Ovary (tissue), 9 donors: ENCODE results near the gene ORC3. TPM values are rescaled to one million over a fixed set of nuclear protein-coding genes. Genes with fewer than 3 reads are reported as not detected.
A peak's percentile ranks its signal among the peaks of the same experiment; 100 is the strongest.
"Not testable (repeated sequence)": the region's sequence is repeated elsewhere in the genome, so short reads cannot be mapped to it uniquely, and the experiment has no call there.

Source experiments
- DNase-seq, 5 donors: peaks; one replicate each; pipeline ENCODE4 v3.0.0-alpha.2; 2019 to 2020
- H3K27ac ChIP-seq, 2 donors: fragments of 200-600 bp; one replicate each; pipeline versions ENCODE4 v1.5.1 to v1.8.0; 2019 to 2022
- H3K27me3 ChIP-seq: fragments of 200-600 bp; one replicate; pipeline ENCODE4 v1.8.0; 2022
- H3K36me3 ChIP-seq: fragments of 200-600 bp; sonication (generic); one replicate; pipeline ENCODE4 v1.5.1; 2019
- H3K4me1 ChIP-seq: one replicate; pipeline ENCODE4 v1.8.1; 2013; ENCODE audit warnings: mild to moderate bottlenecking, moderate library complexity; ENCODE audit not compliant: insufficient read depth
- H3K4me3 ChIP-seq: fragments of 200-600 bp; sonication (generic); one replicate; pipeline ENCODE4 v1.5.1; 2017
- H3K9me3 ChIP-seq, 2 donors: fragments of 200-600 bp in 1 of 2; sonication (generic) in 1 of 2; one replicate each; pipeline versions ENCODE4 v1.5.1 to v1.8.1; 2013 to 2019; ENCODE audit warnings: mild to moderate bottlenecking in 1 of 2, moderate library complexity in 1 of 2
- EP300 ChIP-seq: sonication (generic); formaldehyde crosslinking; IDR thresholded peaks from one replicate; pipeline ENCODE4 v1.6.1; 2017; ENCODE audit warnings: antibody characterized with exemption
- POLR2A ChIP-seq: fragments of 450-650 bp; IDR thresholded peaks from one replicate; pipeline ENCODE4 v1.6.1; 2017; ENCODE audit warnings: antibody characterized with exemption, mild to moderate bottlenecking, moderate library complexity
- WGBS, 3 donors: extraction: QIAGEN DNeasy Blood & Tissue Kit in 1 of 3; methylation state at CpG; one replicate each; pipeline versions ENCODE4 v1.1.5 to v1.1.7; 2013 to 2017; 5-methylcytosine and 5-hydroxymethylcytosine counted together
- intact Hi-C, 4 donors: fragments of 100-400 bp; cut with DNase I; formaldehyde crosslinking; loops; one replicate each; pipeline versions ENCODE4 v1.11.0 to v1.15.1; 2022 to 2023
- polyA plus RNA-seq, 2 donors: library from polyadenylated mRNA; stranded (reverse); fragments of 200-250 nt in 1 of 2; fragments of 350-450 nt in 1 of 2; fragmentation: Illumina TruSeq in 1 of 2; extraction: RNeasy Lipid Tissue Mini Kit (QIAGEN cat#74804) in 1 of 2; gene quantifications; one replicate each; pipeline ENCODE4 v1.2.3, GENCODE V29; 2013 to 2014
- total RNA-seq, 7 donors: library from RNA; depleted of rRNA in 2 of 7; stranded (reverse); fragments of >200 nt in 2 of 7; fragmentation: NEBNext Ultra II Directional in 3 of 7; extraction: Animal tissue kit (Norgen Biotek cat#: 25700) in 3 of 7; gene quantifications; one replicate each; pipeline versions ENCODE4 v1.1.0 to v1.2.4, GENCODE V29; 2016 to 2023
- TF ChIP-seq, protein P1 (sequence below), 3 donors: fragments of 450-650 bp in 2 of 3; fragments of 200-600 bp in 1 of 3; IDR thresholded peaks; one replicate each; pipeline versions ENCODE4 v1.5.1 to v1.8.0; 2016 to 2022; ENCODE audit warnings: antibody characterized with exemption in 3 of 3, mild to moderate bottlenecking in 1 of 3
- donor health status: DM: no; HTN: no; CAD: no; lungs with moderate emphysema.
- donor health status: DM: no; HTN: no; CAD: no.
- donor health status: Bipolar disorder and iron deficiency.
- donor health status: DM: yes; HTN: yes; CAD: no.
- donor health status: DM: no; HTN: no; CAD: no.
- donor health status: DM: yes; HTN: yes; CAD: no.

Gene ORC3
- total and polyA plus RNA-seq, 9 donors = 17.4 to 35.8 (median 26.0) TPM

DNA sequence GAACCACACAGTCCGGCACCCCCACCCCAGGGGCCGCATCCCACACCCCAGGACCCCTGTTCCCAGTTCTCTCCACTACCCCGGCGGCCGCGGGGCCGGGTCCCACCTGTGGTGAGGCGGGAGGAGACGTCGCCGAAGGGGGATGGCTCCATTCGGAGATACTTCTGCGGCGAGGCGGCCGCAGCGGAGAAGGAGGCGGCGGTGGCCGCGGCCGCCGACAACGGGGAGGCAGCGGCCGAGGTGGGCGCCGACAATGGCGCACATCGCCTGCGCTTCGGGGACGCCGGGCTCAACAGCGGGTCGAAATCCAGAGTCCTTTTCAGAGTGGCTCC is 111.4 kb downstream of the ORC3 start:
- WGBS, 3 donors = 0 to 1% (median 0%) methylated on average over 36 of the region's 36 CpGs
- intact Hi-C loops = no loop called here
- peak; percentile 31 to 67 (median 56) for DNase-seq

DNA sequence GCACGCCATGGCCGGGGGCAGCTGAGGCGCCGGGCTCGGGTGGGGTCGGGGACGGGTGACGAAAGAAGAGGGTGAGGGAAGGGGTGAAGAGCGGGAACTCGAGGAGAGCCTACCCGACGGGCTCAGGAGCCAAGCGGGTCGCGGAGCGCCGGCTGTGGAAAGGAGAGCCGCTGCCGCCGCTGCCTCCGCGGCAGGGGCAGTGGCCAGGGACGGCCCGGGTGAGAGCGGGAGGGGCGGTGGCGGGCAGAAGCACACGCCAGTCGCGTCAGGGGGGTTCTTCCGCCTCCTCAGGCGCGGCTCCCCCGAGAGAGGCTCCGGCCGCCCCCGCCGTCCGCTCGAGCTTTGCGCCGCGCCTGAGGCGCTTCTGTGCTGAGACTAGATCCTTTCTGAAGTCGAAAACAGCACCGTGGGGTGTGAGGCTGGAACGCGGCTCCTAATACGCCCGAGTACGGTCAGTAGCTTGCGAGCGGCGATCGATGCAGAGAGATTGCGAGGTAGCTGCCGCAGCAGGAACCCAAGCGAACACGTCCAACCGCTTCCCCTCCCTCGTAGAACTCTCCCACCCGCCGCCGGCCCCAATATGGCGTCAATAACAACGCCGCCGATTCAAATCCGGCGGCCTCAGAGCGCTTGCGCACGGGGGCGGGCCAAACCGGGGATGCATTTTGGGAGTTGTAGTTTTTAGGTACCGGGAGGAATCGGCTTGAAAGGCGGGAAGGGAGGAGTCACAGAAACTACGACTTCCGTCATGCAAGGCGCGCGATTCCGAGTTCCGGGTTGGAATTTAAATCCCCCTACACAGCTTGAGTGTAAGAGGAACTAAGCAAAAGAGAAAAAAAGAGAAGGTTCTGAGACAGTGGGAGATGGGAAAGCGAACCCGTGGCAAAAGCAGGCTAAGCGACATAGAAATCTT is 112.0 kb downstream of the ORC3 start, which contains the start of gene AKIRIN2:
Gene AKIRIN2 (minus strand): TSS at position 558 of the 913 bp plus-strand sequence. CDS start 549 bp downstream, at position 9.
- no peaks in the 10 kb centered on the region for H3K27me3 ChIP-seq
- TF ChIP-seq EP300 (no peak), POLR2A (peak; percentile 96)
- TF ChIP-seq, protein P1, sequence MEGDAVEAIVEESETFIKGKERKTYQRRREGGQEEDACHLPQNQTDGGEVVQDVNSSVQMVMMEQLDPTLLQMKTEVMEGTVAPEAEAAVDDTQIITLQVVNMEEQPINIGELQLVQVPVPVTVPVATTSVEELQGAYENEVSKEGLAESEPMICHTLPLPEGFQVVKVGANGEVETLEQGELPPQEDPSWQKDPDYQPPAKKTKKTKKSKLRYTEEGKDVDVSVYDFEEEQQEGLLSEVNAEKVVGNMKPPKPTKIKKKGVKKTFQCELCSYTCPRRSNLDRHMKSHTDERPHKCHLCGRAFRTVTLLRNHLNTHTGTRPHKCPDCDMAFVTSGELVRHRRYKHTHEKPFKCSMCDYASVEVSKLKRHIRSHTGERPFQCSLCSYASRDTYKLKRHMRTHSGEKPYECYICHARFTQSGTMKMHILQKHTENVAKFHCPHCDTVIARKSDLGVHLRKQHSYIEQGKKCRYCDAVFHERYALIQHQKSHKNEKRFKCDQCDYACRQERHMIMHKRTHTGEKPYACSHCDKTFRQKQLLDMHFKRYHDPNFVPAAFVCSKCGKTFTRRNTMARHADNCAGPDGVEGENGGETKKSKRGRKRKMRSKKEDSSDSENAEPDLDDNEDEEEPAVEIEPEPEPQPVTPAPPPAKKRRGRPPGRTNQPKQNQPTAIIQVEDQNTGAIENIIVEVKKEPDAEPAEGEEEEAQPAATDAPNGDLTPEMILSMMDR (IDR thresholded peaks at IDR 0.05) = peak in 1 of 3 donors; percentile 26
- peak; percentile 95 to 97 (median 97) for DNase-seq
- WGBS, 3 donors = 0% methylated on average over 73 to 88 of the region's 88 CpGs
- peak within 1 kb of the TSS; percentile 89 for H3K4me3 ChIP-seq
- no peaks in the 10 kb centered on the region for H3K36me3 ChIP-seq
- intact Hi-C loops = no loop called here
- peak within 1 kb of the TSS; percentile 79 to 91 for H3K27ac ChIP-seq
- no peaks in the 10 kb centered on the region for H3K9me3 ChIP-seq
- H3K4me1 ChIP-seq = peaks cover 3% of the 10 kb centered on the region

More for the DNA sequence above, 111.4 kb downstream of the ORC3 start:
- peak overlapping the region; percentile 89 for H3K4me3 ChIP-seq
- peaks cover 6% of the 10 kb centered on the region for H3K4me1 ChIP-seq
- H3K27me3 ChIP-seq = no peaks in the 10 kb centered on the region
- TF ChIP-seq POLR2A = no peak
- TF ChIP-seq, protein P1 (IDR thresholded peaks at IDR 0.05) = no peak
- TF ChIP-seq EP300 = no peak
- H3K27ac ChIP-seq = peak overlapping the region; percentile 79 to 91
- H3K36me3 ChIP-seq = no peaks in the 10 kb centered on the region
- H3K9me3 ChIP-seq = no peaks in the 10 kb centered on the region

DNA sequence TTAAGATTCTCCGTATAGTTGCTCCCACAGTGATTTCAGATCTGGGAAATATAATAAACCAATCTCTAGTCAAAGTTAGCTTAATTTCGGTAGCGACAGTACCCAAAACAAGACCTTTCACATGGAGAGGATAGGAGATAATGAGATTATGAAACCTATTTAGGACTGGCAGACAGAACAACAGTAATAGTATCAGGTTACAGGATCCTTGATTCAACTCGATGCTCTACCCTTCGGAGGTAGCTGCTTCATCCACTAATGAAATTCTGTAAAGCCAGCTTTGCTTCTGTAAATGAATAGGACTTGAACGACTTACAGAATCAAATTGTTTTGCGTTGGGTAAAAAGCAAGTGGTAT is 112.6 kb downstream of the ORC3 start:
- H3K27me3 ChIP-seq = no peaks in the 10 kb centered on the region
- peak overlapping the region in 1 of 2 donors; percentile 63 for H3K27ac ChIP-seq
- peak overlapping the region; percentile 89 for H3K4me3 ChIP-seq
- WGBS, 3 donors = 0 to 2% (median 1%) methylated on average over 7 of the region's 7 CpGs
- intact Hi-C loops = no loop called here
- TF ChIP-seq POLR2A = no peak
- TF ChIP-seq, protein P1 (IDR thresholded peaks at IDR 0.05) = no peak
- no peaks in the 10 kb centered on the region for H3K9me3 ChIP-seq
- H3K36me3 ChIP-seq = no peaks in the 10 kb centered on the region
- H3K4me1 ChIP-seq = peaks cover 2% of the 10 kb centered on the region
- no peak for DNase-seq

DNA sequence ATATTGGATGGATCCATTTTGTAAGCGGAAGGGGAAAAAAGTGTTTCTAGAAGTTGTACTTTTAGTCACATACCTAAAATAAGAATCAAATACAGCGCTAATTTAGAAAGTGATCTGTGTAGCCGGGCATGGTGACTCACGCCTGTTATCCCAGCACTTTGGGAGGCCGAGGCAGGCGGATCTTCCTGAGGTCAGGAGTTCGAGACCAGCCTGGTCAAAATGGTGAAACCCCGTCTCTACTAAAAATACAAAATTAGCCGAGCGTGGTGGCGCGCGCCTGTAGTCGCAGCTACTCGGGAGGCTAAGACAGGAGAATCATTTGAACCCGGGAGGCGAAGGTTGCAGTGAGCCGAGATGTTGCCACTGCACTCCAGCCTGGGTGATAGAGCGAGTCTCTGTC is 113.1 kb downstream of the ORC3 start:
- H3K36me3 ChIP-seq, intact Hi-C loops, H3K4me1 ChIP-seq, H3K27me3 ChIP-seq, H3K9me3 ChIP-seq: not testable (repeated sequence)
- Histone ChIP-seq H3K4me3 (peak overlapping the region; percentile 89), H3K27ac (peak overlapping the region in 1 of 2 donors; percentile 63)
- DNase-seq = peak in 3 of 5 donors; percentile 12 to 55 (median 46)
- 61 to 73% (median 65%) methylated on average over 19 of the region's 19 CpGs for WGBS, 3 donors
